Colonic mucosa (tissue), 4 donors: Measurements from ENCODE around the gene PDE6A. TPM values are rescaled to one million over a fixed set of nuclear protein-coding genes. Genes with fewer than 3 reads are reported as not detected.
A peak's percentile ranks its signal among the peaks of the same experiment; 100 is the strongest.
"Not testable (repeated sequence)": the region's sequence is repeated elsewhere in the genome, so short reads cannot be mapped to it uniquely, and the experiment has no call there.

Source experiments
- DNase-seq: peaks from one replicate; pipeline ENCODE4 v3.0.0-alpha.2; 2020
- H3K27ac ChIP-seq: fragments of 200-600 bp; one replicate; pipeline ENCODE4 v1.8.0; 2021
- H3K27me3 ChIP-seq: fragments of 200-600 bp; one replicate; pipeline ENCODE4 v1.8.0; 2021
- H3K36me3 ChIP-seq: fragments of 200-600 bp; one replicate; pipeline ENCODE4 v1.8.0; 2021
- H3K4me1 ChIP-seq: fragments of 200-600 bp; one replicate; pipeline ENCODE4 v1.8.0; 2021; ENCODE audit warnings: mild to moderate bottlenecking
- H3K4me3 ChIP-seq: fragments of 200-600 bp; one replicate; pipeline ENCODE4 v1.8.0; 2021
- H3K9ac ChIP-seq, 2 donors: one replicate each; pipeline ENCODE4 v1.7.0; 2013; ENCODE audit warnings: control low read depth in 2 of 2, low read depth in 2 of 2, low read length in 2 of 2
- H3K9me3 ChIP-seq: fragments of 200-600 bp; one replicate; pipeline ENCODE4 v1.8.0; 2021
- CTCF ChIP-seq: fragments of 200-600 bp; IDR thresholded peaks from one replicate; pipeline ENCODE4 v1.8.0; 2022; ENCODE audit warnings: antibody characterized with exemption, mild to moderate bottlenecking
- intact Hi-C: fragments of 100-400 bp; cut with DNase I; formaldehyde crosslinking; loops from one replicate; pipeline ENCODE4 v1.14.1; 2022
- total RNA-seq, 2 donors: library from RNA; stranded (reverse); fragmentation: NEBNext Ultra II Directional in 1 of 2; extraction: Animal tissue kit (Norgen Biotek cat#: 25700) in 1 of 2; gene quantifications; one replicate each; pipeline ENCODE4 v1.2.1, GENCODE V29; 2021
- donor health status: healthy.
- donor health status: DM: no; HTN: no; CAD: no.
- donor health status: DM: no; HTN: no; CAD: no.

The PDE6A gene
- total RNA-seq, 2 donors from 2014 or later = 1.5 to 2.7 TPM

GRCh38 chr5:149860801-149861322 lies 83.7 kb downstream of the PDE6A start:
- H3K9ac ChIP-seq = no peak overlapping the region
- no peaks in the 10 kb centered on the region for H3K27me3 ChIP-seq
- H3K27ac ChIP-seq = no peak overlapping the region
- no peaks in the 10 kb centered on the region for H3K9me3 ChIP-seq
- intact Hi-C loops = no loop called here
- peaks cover 13% of the 10 kb centered on the region for H3K4me1 ChIP-seq
- no peak overlapping the region for H3K4me3 ChIP-seq
- no peak for TF ChIP-seq CTCF
- H3K36me3 ChIP-seq = no peaks in the 10 kb centered on the region
- no peak for DNase-seq

- no peak for TF ChIP-seq CTCF
- intact Hi-C loops = no loop called here
- DNase-seq = no peak
- no peak overlapping the region for H3K9ac ChIP-seq
- H3K4me3 ChIP-seq = no peak overlapping the region
- peaks cover 13% of the 10 kb centered on the region for H3K4me1 ChIP-seq
- H3K27ac ChIP-seq = no peak overlapping the region
- no peaks in the 10 kb centered on the region for H3K9me3 ChIP-seq
- H3K27me3 ChIP-seq = no peaks in the 10 kb centered on the region
- no peaks in the 10 kb centered on the region for H3K36me3 ChIP-seq
Observed at GRCh38 chr5:149859746-149860145, 84.8 kb downstream of the PDE6A start.

- DNase-seq, H3K27ac ChIP-seq, intact Hi-C loops, H3K4me3 ChIP-seq, H3K9ac ChIP-seq, H3K27me3 ChIP-seq, H3K36me3 ChIP-seq, H3K9me3 ChIP-seq: not testable (repeated sequence)
- peaks cover 13% of the 10 kb centered on the region for H3K4me1 ChIP-seq
Observed at GRCh38 chr5:149858481-149858880, 86.1 kb downstream of the PDE6A start.

GRCh38 chr5:149857499-149857898 lies 87.1 kb downstream of the PDE6A start:
- TF ChIP-seq CTCF = no peak
- no peaks in the 10 kb centered on the region for H3K36me3 ChIP-seq
- DNase-seq = peak; percentile 96
- peak overlapping the region; percentile 29 for H3K27ac ChIP-seq
- no peak overlapping the region for H3K4me3 ChIP-seq
- H3K9me3 ChIP-seq = no peaks in the 10 kb centered on the region
- H3K4me1 ChIP-seq = peaks cover 18% of the 10 kb centered on the region
- H3K27me3 ChIP-seq = no peaks in the 10 kb centered on the region
- intact Hi-C loops = no loop called here
- peak overlapping the region in 1 of 2 donors; percentile 22 for H3K9ac ChIP-seq

GRCh38 chr5:149855366-149855765 lies 89.2 kb downstream of the PDE6A start:
- Histone ChIP-seq H3K9me3 (no peaks in the 10 kb centered on the region), H3K4me3 (no peak overlapping the region), H3K27me3 (no peaks in the 10 kb centered on the region), H3K4me1 (peaks cover 18% of the 10 kb centered on the region), H3K27ac (no peak overlapping the region), H3K36me3 (no peaks in the 10 kb centered on the region), H3K9ac (no peak overlapping the region)
- intact Hi-C loops = no loop called here
- no peak for TF ChIP-seq CTCF
- no peak for DNase-seq

- intact Hi-C loops = loop anchor here (5.0 kb wide), 1 partner anchor 107 kb away; the partner anchor contains the start of gene SLC26A2
- peaks cover 20% of the 10 kb centered on the region for H3K4me1 ChIP-seq
- no peak overlapping the region for H3K9ac ChIP-seq
- H3K4me3 ChIP-seq = no peak overlapping the region
- H3K9me3 ChIP-seq = no peaks in the 10 kb centered on the region
- no peak for TF ChIP-seq CTCF
- H3K27ac ChIP-seq = peak overlapping the region; percentile 22
- H3K36me3 ChIP-seq = no peaks in the 10 kb centered on the region
- DNase-seq = no peak
- no peaks in the 10 kb centered on the region for H3K27me3 ChIP-seq
Observed at GRCh38 chr5:149854866-149855265, 89.7 kb downstream of the PDE6A start.
